Measurements from ENCODE around the gene CBLB. TPM values are rescaled to one million over a fixed set of nuclear protein-coding genes. Genes with fewer than 3 reads are reported as not detected.
A peak's percentile ranks its signal among the peaks of the same experiment; 100 is the strongest.

Gene CBLB
- total RNA-seq, 4 donors from 2014 or later: 14.8 to 46.4 (median 21.6) TPM

- Histone ChIP-seq H3K36me3 (no peaks in the 10 kb centered on the region), H3K27me3 (no peaks in the 10 kb centered on the region), H3K4me1 (peaks cover 16 to 29% of the 10 kb centered on the region in 2 donors), H3K9me3 (no peaks in the 10 kb centered on the region), H3K4me3 (no peak overlapping the region), H3K27ac (no peak overlapping the region)
- no peak for DNase-seq
- intact Hi-C loops (cut with DNase I; ENCODE audit: low total_unique reads): no loop called here
- TF ChIP-seq CTCF (IDR thresholded peaks at IDR 0.05 in 4 of 5, conservative IDR thresholded peaks at IDR 0.05 in 1 of 5) (no peak), POLR2A (IDR thresholded peaks at IDR 0.05) (no peak)
- ATAC-seq: no peak
- in situ Hi-C loops (cut with MboI; ENCODE audit: low sequenced_read_pairs in 4 of 4): no loop called here
Observed at GRCh38 chr3:105801397-105801796, 67.4 kb downstream of the CBLB start.

GRCh38 chr3:105800320-105800719, 68.5 kb downstream of the CBLB start:
- peaks cover 15 to 21% of the 10 kb centered on the region in 2 donors for H3K4me1 ChIP-seq

GRCh38 chr3:105799286-105799685, 69.5 kb downstream of the CBLB start:
- H3K27me3 ChIP-seq: no peaks in the 10 kb centered on the region
- ATAC-seq: no peak
- H3K4me3 ChIP-seq: no peak overlapping the region
- no peak for TF ChIP-seq CTCF (IDR thresholded peaks at IDR 0.05 in 4 of 5, conservative IDR thresholded peaks at IDR 0.05 in 1 of 5)
- TF ChIP-seq POLR2A (IDR thresholded peaks at IDR 0.05): no peak
- H3K36me3 ChIP-seq: no peaks in the 10 kb centered on the region
- H3K9me3 ChIP-seq: no peaks in the 10 kb centered on the region
- peaks cover 15 to 21% of the 10 kb centered on the region in 2 donors for H3K4me1 ChIP-seq
- intact Hi-C loops (cut with DNase I; ENCODE audit: low total_unique reads): loop anchor here (10.0 kb wide), 1 partner anchor 546 kb away; no protein-coding TSS in a partner anchor
- DNase-seq: no peak
- in situ Hi-C loops (cut with MboI; ENCODE audit: low sequenced_read_pairs in 4 of 4): no loop called here
- no peak overlapping the region for H3K27ac ChIP-seq

More at GRCh38 chr3:105800320-105800719, 68.5 kb downstream of the CBLB start:
- H3K27ac ChIP-seq: no peak overlapping the region
- ATAC-seq (no peak), DNase-seq (no peak)
- H3K36me3 ChIP-seq: no peaks in the 10 kb centered on the region
- no peak overlapping the region for H3K4me3 ChIP-seq
- no peaks in the 10 kb centered on the region for H3K9me3 ChIP-seq
- intact Hi-C loops (cut with DNase I; ENCODE audit: low total_unique reads) (no loop called here), in situ Hi-C loops (cut with MboI; ENCODE audit: low sequenced_read_pairs in 4 of 4) (no loop called here)
- H3K27me3 ChIP-seq: no peaks in the 10 kb centered on the region
- TF ChIP-seq POLR2A (IDR thresholded peaks at IDR 0.05) (no peak), CTCF (IDR thresholded peaks at IDR 0.05 in 4 of 5, conservative IDR thresholded peaks at IDR 0.05 in 1 of 5) (no peak)

- no peaks in the 10 kb centered on the region for H3K9me3 ChIP-seq
- DNase-seq (no peak), ATAC-seq (no peak)
- TF ChIP-seq POLR2A (IDR thresholded peaks at IDR 0.05): no peak
- H3K4me1 ChIP-seq: peaks cover 15 to 29% of the 10 kb centered on the region in 2 donors
- no peaks in the 10 kb centered on the region for H3K27me3 ChIP-seq
- no peak overlapping the region for H3K27ac ChIP-seq
- no peak overlapping the region for H3K4me3 ChIP-seq
- H3K36me3 ChIP-seq: no peaks in the 10 kb centered on the region
- intact Hi-C loops (cut with DNase I; ENCODE audit: low total_unique reads): loop anchor here (10.0 kb wide), 1 partner anchor 546 kb away; no protein-coding TSS in a partner anchor
- in situ Hi-C loops (cut with MboI; ENCODE audit: low sequenced_read_pairs in 4 of 4): no loop called here
Observed at GRCh38 chr3:105798381-105798934, 70.4 kb downstream of the CBLB start.

- DNase-seq (no peak), ATAC-seq (no peak)
- H3K36me3 ChIP-seq: no peaks in the 10 kb centered on the region
- TF ChIP-seq CTCF (IDR thresholded peaks at IDR 0.05 in 4 of 5, conservative IDR thresholded peaks at IDR 0.05 in 1 of 5) (no peak), POLR2A (IDR thresholded peaks at IDR 0.05) (no peak)
- no peaks in the 10 kb centered on the region for H3K9me3 ChIP-seq
- no peaks in the 10 kb centered on the region for H3K27me3 ChIP-seq
- H3K4me3 ChIP-seq: peak overlapping the region in 1 of 4 donors; percentile 2
- in situ Hi-C loops (cut with MboI; ENCODE audit: low sequenced_read_pairs in 4 of 4) (no loop called here), intact Hi-C loops (cut with DNase I; ENCODE audit: low total_unique reads) (loop anchor here (2.0 to 10.0 kb wide), 2 partner anchors 76 to 552 kb away; partner anchors contain the start of gene CBLB)
- peaks cover 13 to 35% of the 10 kb centered on the region in 2 donors for H3K4me1 ChIP-seq
- peak overlapping the region; percentile 60 to 76 (median 72) for H3K27ac ChIP-seq
Observed at GRCh38 chr3:105793040-105793439, 75.8 kb downstream of the CBLB start.

All from gastrocnemius medialis (tissue), 4 donors.